GM18858 (cell line): ENCODE data around the gene PPP1R13B.

ENCODE experiments used
- ATAC-seq: cut with Tn5 transposase; IDR thresholded peaks from one replicate; pipeline ENCODE4 v1.9.1; 2021; ENCODE audit not compliant: unreplicated experiment

Gene PPP1R13B

GRCh38 chr14:103688906-103689902, 158.2 kb downstream of the PPP1R13B start:
- ATAC-seq = no peak

GRCh38 chr14:103688441-103688840, 158.9 kb downstream of the PPP1R13B start:
- ATAC-seq = no peak

- no peak for ATAC-seq
Measured at GRCh38 chr14:103687712-103688111, 159.7 kb downstream of the PPP1R13B start.

GRCh38 chr14:103686831-103687485, 160.4 kb downstream of the PPP1R13B start:
- ATAC-seq = no peak

- no peak for ATAC-seq
Measured at GRCh38 chr14:103685276-103686211, 161.8 kb downstream of the PPP1R13B start.

GRCh38 chr14:103684871-103685270, 162.5 kb downstream of the PPP1R13B start:
- no peak for ATAC-seq

GRCh38 chr14:103684471-103684870, 162.9 kb downstream of the PPP1R13B start:
- ATAC-seq = no peak
